H1 (cell line): Measurements from ENCODE around the gene RELB. TPM values are rescaled to one million over a fixed set of nuclear protein-coding genes. Genes with fewer than 3 reads are reported as not detected.

Experiments used
- ATF3 ChIP-seq: IDR thresholded peaks from 2 replicates; pipeline ENCODE4 v1.6.1; 2011; ENCODE audit warnings: low read depth, mild to moderate bottlenecking, low read length; ENCODE audit not compliant: insufficient read depth
- polyA plus RNA-seq, 7 experiments: library from polyadenylated mRNA; depleted of rRNA in 3 of 7; stranded (reverse) in 5 of 7; unstranded in 2 of 7; fragments of >200 nt in 5 of 7; fragments of 200-250 nt in 2 of 7; gene quantifications; 1 replicate in 5 of 7; 2 replicates in 1 of 7; 4 replicates in 1 of 7; pipeline versions ENCODE4 v1.2.1 to v1.2.3, GENCODE V29; 2011 to 2013; ENCODE audit warnings: missing spikeins in 2 of 7, mixed read lengths in 2 of 7
- total RNA-seq: library from RNA; stranded (reverse); fragmentation: NEBNext Ultra II Directional; extraction: Animal tissue kit (Norgen Biotek cat#: 25700); gene quantifications from 2 replicates; pipeline ENCODE4 v1.2.1, GENCODE V29; 2021

Gene RELB
- total and polyA plus RNA-seq, 2 of the 8 experiments (the other 6 are each of a cell fraction or from before 2014, with no cell fraction given) = 10.0 to 13.1 TPM

DNA sequence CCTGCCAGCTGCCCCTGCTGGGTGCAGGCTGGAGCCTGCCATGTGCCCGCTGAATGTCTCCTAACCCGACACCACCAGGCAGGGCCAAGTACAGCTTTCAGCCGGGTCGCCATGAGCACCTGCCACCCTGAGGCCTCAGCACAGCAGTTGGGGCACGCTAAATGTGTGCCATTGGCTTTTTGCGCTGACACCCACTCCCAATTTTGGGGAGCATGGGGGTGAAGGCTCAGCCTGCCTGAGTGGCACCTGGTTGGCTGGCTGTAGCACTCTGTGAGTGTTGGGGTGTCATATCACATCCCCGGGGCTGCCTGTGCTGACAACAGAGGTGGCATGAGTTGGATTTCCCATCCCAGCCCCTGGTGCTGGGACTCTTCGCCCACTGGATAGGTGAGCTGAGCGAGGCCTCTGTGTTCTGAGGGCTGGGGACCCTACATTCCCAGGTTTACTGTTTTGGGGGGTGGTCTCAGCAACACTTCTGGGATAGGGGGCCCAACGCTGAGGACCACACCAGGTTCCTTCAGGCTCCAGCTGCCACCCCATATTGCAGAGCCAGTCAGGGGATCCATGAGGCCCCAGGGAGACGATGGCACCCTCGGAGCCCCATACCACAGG is 7.2 kb upstream of the RELB start (continued):
- TF ChIP-seq ATF3 = no peak
